Activated T-helper 1 cell treated with Interleukin-2 at 50 U/mL for 16 hours (primary cell): ENCODE data around the gene MOB3B.

Source experiments
- DNase-seq: peaks from one replicate; pipeline ENCODE4 v3.0.0-alpha.2; 2020; ENCODE audit warnings: low read depth

Gene MOB3B

DNA sequence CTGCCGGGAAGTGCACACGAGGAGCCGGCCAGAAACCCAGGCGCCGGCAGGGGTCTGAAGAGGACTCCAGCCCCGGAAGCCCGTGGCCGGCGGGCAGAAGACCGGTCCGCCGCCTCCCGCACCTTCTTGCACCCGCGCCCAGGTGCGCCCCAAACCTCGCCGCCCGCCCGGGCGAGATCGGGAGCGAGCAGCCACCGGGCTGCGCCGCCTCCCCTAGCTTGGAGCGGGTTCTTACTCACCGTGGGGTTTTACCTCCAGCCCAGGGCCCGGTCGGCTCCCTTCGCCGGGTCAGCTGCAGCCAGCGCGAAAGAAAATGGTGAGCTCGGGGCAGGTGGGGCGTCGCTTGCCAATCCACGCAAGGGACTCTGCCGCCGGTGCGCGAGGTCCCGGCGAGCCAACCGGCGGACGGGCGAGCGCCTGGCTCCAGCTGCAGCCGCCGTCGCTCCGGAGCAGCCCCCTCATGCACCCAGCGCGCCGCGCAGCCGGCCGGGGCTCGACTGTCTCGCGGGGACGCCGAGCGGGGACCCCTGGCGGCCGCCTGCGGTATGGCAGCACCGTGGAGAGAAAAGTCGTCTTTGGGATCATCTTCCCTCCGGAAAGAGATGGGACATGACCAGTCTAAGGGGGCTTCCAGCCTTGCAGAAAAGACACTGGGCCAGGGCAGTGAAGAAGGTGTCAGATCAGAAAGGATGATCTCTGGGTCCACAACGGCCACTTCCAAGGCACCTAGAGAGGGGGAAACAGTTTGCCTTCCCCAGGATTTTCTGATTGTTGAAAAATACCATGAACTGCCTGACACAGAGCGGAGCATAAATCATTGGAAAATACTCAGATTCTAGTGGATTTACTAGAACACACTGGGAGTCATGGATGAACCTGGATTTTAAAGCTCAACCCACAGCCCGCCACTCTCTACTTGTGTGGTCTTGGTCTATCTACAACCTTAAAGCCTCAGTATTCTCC is at the start of gene MOB3B:
TSS of gene MOB3B (minus strand) at position 499 of the 963 bp plus-strand sequence. CDS start 74,264 bp downstream, outside the sequence.
- peak; percentile 61 for DNase-seq

DNA sequence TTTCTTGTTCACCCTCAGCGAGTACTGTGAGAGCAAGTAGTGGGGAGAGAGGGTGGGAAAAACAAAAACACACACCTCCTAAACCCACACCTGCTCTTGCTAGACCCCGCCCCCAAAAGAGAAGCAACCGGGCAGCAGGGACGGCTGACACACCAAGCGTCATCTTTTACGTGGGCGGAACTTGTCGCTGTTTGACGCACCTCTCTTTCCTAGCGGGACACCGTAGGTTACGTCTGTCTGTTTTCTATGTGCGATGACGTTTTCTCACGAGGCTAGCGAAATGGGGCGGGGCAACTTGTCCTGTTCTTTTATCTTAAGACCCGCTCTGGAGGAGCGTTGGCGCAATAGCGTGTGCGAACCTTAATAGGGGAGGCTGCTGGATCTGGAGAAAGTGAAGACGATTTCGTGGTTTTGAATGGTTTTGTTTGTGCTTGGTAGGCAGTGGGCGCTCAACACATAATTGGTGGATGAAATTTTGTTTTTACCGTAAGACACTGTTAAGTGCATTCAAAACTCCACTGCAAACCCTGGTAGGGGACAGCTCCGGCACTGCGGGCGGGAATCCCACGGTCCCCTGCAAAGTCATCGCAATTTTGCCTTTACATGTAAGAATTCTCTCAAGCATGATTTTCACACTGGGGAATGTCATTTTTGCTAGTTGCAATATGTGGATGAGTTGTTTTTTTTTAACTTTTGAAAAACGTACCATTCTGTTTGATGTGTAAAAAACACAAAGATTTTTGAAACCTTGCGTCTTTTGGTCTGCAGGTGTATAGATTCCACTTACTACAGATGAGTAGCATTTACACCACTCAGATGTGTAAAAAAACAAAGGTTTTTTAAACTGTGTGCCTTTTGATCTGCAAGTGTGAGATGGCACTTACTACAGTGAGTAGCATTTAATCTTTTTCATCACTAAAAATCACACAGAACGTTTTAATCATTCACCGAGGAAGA is 44.3 kb upstream of the MOB3B start:
- DNase-seq: peak; percentile 88

DNA sequence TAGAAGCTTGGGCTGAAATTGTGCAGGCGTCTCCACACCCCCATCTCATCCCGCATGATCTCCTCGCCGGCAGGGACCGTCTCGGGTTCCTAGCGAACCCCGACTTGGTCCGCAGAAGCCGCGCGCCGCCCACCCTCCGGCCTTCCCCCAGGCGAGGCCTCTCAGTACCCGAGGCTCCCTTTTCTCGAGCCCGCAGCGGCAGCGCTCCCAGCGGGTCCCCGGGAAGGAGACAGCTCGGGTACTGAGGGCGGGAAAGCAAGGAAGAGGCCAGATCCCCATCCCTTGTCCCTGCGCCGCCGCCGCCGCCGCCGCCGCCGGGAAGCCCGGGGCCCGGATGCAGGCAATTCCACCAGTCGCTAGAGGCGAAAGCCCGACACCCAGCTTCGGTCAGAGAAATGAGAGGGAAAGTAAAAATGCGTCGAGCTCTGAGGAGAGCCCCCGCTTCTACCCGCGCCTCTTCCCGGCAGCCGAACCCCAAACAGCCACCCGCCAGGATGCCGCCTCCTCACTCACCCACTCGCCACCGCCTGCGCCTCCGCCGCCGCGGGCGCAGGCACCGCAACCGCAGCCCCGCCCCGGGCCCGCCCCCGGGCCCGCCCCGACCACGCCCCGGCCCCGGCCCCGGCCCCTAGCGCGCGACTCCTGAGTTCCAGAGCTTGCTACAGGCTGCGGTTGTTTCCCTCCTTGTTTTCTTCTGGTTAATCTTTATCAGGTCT is 43.5 kb upstream of the MOB3B start, which contains the start of gene C9orf72:
TSS of gene C9orf72 (minus strand) at position 564 of the 716 bp plus-strand sequence. CDS start 6,361 bp downstream, outside the sequence.
- DNase-seq: peak; percentile 86

DNA sequence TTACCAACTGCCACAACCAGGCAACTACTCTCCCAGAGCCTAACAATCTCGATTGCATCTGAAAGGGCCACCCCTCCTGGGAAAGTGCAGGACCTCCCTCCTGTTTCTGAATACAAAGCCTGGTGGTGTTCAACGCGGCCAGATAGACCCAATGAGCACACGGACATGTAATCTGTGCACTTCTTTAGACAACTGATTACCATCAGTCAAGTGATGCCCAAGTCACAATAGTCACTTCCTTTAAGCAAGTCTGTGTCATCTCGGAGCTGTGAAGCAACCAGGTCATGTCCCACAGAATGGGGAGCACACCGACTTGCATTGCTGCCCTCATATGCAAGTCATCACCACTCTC is 42.9 kb upstream of the MOB3B start:
- peak; percentile 31 for DNase-seq

DNA sequence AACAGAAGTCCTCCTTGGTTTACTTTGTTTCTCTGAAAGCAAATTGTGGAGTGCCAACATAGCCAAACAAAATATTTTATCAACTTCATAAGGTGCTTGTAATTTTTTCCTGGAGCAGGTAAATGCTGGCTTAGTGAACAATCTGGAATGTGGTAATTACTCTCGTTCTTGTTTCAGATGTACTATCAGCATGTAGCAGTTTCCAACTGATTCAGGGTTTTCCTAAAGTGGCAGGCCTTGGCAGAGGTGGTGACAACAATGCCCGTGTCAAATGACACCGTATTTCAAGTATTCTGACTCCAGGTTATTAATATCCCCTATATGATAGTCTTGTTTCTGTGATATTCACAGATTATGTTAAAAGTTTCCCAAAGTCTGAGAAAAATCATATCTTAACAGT is 42.4 kb upstream of the MOB3B start:
- DNase-seq: no peak

DNA sequence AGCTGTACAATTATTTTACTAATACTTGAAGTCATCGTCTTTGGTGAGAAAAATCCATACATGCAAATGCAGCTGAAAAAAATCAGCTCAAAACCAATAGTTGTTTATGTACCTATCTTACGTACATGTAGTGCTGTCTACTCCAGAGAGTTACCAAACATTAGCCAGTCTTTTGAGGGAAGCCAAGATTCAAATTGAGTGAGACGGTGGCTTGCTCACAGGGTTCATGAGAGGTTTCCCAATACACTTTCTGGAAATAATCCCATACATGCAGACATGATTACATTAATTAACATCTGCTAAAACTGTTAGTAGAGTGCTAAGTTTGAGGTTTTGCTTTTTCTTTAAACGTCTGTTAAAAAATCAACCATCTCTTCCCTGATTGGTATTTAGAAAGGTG is 41.4 kb upstream of the MOB3B start:
- DNase-seq: no peak

DNA sequence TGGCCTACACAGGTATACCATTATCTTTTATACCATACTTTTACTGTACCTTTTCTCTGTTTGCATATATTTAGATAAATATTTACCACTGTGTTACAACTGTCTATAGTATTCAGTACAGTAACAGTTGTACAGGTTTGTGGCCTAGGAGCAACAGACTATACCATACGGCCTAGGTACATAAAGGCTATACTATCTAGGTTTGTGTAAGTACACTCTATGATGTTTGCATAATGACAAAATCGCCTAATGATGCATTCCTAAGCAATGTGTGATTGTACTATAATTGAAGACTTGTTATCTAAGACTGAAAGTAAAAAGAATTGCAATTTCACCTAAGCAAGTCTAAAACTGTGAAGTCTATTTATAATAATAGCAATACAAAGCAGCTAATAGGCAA is 39.8 kb upstream of the MOB3B start:
- DNase-seq: no peak

DNA sequence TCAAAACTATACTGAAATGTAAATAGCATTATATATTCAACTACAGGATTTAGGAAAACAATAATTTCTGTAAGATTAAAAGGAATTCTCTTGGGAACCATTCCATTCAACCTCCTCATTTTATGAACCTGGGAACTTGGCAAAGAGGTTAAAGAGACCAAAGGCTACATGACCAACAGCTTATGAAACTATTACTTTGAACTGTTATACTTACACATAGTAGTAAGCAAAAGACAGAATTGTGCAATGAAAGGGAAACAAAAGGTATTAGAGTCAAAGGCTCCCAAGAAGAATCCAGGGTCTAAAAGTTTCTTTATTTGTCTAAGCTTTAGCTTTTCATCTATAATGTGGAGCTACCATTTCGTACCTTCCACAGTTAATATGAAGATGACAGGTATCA is 36.5 kb upstream of the MOB3B start:
- no peak for DNase-seq

DNA sequence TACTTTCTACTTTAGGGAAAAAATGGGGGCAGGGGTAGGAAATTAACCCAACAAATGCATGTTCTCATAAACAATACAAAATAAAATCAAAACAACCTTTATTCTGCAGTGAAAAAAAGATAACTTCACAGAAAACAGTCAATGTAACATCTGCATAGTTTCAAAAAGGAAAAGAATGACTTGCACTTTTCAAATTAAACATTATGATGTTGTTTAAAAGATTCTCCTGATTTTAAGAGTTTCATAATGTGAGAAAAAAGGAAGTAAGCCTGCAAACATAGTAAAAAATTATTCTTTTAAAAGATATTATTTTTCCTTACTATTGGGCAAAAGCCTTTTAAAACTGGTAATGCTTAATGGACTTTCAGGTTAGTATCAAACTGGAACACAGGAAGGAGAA is 36.1 kb upstream of the MOB3B start:
- no peak for DNase-seq

DNA sequence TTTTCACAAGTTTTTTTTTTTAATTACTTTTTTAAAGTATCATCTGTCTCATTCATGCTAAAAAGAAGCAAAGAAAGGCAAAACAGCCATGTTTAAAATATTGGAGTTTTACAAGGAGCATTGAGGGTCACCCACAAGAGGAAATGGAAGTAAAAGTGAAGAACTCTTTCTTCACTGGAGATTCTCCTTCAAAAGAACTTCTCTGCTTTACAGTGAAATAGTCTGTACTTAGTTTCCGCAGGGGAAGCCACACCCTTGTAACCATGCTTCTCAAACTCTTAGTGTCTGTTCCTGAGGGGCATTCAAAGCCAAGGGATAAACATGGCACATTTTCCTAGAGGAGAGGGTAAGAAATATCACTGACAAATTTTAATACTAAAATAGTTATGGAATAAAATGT is 35.1 kb upstream of the MOB3B start:
- DNase-seq: no peak

DNA sequence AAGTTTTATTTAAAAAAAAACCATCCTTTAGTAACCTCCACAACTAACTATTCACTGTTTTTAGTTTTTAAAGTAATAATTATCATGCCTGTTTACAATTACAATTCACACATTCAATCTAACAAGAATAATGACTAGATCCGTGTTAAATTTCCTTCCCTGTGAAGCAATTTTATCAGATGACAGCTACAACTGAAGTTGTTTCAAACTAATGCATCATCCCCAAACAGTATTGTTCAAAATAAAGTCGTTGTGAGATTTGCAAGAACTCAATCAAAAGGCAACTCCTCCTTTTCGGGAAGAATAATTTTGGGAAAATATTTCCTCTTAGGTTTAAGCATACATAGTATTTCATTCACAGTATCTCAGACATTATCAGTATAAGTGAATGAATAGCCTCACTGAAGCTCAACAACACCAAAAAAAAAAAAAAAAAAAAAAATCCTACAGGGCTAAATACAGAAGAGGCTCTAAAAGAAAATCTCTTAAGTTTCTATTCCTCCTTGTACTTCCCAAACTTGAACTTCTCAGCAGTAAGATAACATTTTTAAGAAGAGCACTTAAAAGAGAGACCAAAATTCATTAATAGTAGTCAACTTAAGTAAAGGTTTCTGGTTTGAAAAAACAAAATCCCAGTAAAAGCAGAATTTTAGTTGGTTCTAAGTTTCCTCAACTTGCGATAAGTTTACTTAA is 34.3 kb upstream of the MOB3B start:
- DNase-seq: no peak

DNA sequence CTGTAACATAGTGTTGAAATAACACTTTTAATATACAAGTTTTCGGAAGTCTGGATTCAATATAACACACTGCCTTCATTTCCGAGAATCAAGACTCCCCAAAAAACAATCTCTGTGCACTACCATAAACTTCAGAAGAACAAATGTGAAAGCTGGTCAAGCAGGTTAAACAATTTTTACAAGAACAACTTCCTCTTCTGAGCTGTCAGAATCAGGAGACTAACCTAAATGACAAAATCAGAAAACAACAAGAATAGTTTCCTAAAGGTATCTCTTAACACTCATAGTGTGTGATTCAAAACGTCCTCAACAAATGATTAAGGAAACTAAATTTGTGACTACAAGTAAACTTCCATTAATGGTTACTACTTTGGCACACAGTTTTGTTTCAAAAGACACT is 32.1 kb upstream of the MOB3B start:
- DNase-seq: no peak

DNA sequence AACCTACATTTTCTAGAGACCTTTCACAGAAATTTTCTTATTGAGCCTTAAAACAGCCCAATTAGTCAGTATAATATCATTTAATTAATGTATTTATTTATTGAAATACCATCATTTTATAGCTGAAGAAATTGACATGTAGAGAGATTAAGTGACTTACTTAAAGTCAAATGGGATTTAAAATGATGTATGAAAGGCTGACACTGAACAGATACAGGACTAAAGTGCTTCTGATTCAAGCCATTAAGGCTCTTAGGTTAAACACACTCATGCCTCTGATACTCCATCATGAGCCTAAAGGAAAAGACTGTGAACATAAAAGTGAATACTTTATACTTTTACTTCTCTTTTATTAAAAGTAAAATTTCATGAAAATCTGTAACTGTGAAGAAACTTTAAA is 30.8 kb upstream of the MOB3B start:
- no peak for DNase-seq

DNA sequence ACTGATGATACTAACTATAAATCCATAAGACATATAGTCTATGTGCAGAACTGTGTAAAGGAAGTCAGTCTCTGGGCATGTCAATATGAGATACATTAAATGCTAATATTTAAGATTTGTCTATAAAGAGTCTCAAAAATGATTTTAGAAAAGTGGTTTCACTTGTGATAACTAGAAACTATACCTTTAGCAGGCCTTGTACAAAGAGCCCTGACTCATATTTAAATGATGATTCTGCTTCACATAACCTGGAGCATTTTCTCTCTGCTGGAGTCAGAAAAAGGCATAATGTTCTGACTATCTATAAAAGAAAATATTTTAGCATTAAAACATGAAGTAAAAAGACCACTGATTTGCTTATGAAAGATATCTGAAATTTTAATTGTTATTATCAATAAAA is 28.7 kb upstream of the MOB3B start:
- DNase-seq: no peak

DNA sequence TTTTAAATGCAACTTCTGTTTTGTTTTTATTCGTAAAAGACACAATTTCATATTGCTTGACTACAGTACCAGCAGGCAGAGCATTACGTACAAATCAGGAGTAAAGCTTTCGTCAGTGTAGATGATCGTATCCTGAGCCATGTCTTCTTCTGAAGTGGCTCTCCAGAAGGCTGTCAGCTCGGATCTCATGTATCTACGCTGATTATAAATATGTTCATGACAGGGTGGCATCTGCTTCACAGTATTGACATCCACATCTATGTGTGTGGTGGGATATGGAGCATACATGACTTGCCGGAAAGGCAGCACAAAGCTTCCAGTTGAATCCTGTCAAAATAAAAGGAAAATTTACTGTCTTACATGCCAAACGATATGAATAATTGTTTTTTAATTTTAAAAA is 26.9 kb upstream of the MOB3B start:
- DNase-seq: no peak

DNA sequence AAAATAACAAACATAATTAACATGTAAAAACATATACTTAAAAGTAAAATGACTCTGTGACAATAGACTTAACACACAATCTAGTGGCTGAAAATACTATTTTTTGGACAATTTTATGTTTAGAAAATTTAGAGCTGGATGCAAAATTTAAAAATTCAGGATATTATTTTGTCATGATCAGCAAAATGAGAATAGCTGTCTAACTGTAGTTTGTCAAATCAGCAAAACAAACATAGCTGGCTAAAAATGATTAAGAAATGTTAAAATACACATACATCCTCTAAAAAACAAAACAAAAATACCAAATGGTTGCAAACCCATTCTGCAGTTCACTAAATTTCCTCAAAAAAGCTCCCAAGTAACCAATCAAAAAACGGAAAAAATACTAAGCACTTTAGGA is 25.1 kb upstream of the MOB3B start:
- DNase-seq: no peak

DNA sequence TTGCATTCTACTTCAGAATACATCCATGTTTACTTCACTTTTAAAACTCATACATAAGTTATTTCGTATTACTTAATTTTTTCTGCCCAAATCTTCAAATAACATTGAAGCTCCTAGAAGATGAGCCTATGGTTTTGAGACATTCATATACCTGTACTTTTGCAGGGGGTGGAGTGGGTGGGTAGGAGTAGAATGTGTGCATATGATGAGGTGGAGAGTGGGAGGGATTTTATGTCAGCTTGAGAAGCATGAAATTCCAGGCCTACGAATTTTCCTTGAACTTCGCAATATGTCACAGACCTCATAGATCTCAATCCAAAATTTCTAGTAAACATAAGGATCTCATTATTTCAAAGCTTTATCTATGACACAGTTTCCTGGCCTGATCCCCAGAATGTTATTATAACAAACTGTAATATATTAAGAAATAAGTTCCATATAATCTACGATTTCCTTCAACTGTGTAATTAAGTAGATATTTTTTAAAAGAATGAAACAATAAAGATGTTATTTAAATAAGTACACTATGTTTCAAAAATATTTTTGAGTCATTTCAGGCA is 19.7 kb upstream of the MOB3B start:
- DNase-seq: no peak

DNA sequence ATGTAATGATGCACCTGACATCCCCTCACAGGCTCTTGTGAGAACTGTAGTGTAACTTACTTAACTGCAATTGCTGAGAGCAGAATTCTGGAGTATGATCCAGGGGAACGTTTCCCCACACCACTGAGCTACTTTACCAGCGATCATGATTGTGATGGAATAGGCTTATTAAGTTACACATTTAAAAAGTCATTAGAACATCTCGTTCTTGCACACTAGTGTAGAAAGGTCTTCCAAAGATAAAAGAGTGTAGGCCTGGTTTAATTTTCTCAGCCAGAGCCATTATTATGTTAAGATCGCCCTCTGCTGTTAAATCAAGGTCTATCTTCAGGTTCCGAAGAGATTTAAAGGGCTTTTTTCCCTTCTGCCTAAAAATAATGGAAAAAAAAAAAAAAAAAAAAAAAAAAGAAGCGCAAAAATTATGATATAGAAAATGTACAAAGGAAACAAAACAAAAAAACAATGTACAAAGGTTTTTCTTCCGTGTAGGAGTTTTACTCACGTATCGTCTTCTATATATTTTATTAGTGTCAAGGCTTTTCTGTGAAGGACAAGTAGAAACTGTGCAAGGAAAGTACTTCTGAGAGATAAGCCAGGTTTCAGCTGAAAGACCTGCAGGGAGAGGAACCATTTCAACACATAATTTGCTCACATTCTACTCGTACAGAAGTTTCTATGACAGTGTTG is 18.6 kb upstream of the MOB3B start:
- no peak for DNase-seq

DNA sequence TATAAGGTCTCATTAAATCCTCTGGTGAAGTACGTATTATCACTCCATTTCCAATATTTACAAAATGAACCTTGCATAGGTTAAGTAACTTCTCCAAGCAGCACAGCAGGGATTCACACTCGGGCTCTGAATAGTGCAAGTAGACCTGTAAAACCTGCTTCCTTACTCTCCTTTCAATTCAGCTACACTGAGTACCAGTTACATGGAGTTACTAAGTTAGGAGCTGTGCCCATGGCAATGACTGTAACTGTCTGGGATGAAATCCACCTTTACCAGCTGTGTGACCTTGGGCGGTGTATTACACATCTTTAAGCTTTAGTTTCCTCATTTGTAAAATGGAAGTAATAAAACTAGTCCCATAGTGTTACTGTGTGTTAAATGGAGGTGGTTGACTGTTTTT is 15.9 kb upstream of the MOB3B start:
- DNase-seq: no peak

DNA sequence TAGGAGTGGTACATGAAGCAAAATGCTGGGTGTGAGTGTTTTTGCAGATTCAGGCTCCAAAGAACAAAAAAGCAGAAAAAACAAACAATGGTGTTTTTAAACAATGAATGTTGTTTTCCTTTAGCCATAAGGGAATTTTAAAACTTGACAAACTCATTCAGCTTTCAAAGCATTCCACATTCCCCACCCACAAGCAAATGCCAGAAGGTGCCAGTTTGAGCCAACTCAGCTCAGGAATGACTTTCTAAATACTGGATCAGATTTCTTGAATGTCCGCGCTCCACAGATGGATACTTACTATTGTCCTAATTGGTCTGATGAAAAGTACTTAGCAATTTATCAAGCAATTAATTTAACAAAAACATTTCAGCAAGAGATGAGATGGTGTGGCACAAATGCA is 12.9 kb upstream of the MOB3B start:
- DNase-seq: no peak

DNA sequence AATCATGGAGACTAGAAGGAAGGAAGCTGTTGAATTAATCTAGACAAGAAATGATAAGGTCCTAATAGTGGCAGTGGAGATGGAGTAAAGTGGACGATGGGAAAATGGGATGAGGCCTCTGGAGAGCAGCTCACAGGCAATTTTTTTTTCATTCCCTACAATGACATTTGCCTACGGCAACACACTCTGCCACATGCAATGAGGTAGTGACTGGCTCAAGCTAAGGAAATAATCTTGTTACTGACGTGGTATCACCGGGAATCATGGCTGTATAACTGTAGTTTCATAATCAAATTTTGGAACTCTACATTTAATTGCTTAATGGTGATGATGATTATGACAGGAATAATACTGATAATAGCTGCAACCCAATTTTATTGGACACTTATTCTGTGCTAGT is 12.1 kb upstream of the MOB3B start:
- DNase-seq: no peak
